ENCODE data around the gene TMEM41B. TPM values are rescaled to one million over a fixed set of nuclear protein-coding genes. Genes with fewer than 3 reads are reported as not detected.
A peak's percentile ranks its signal among the peaks of the same experiment; 100 is the strongest.

TMEM41B gene
- total and polyA plus RNA-seq, 11 donors, result 14.8 to 27.8 (median 21.7) TPM

DNA sequence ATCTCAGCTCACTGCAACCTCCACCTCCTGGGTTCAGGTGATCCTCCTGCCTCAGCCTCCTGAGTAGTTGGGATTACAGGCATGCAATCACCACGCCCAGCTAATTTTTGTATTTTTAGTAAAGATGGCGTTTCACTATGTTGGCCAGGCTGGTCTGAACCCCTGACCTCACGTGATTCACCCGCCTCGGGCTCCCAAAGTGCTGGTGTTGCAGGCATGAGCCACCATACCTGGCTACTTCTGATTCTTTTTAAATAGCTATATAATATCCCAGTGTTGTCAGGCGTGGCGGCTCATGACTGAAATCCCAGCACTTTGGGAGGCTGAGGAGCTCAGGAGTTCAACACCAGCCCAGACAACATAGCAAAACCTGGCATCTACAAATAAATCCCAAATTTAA is 20.7 kb downstream of the TMEM41B start:
- Histone ChIP-seq H3K27me3 (no peaks in the 10 kb centered on the region), H3K9me3 (no peaks in the 10 kb centered on the region), H3K4me1 (no peaks in the 10 kb centered on the region), H3K27ac (no peak overlapping the region), H3K4me3 (no peak overlapping the region), H3K36me3 (peaks cover 0 to 78% (median 21%) of the 10 kb centered on the region in 9 donors)
- no peak for DNase-seq
- intact Hi-C loops (cut with DNase I), result no loop called here
- TF ChIP-seq, protein P1, sequence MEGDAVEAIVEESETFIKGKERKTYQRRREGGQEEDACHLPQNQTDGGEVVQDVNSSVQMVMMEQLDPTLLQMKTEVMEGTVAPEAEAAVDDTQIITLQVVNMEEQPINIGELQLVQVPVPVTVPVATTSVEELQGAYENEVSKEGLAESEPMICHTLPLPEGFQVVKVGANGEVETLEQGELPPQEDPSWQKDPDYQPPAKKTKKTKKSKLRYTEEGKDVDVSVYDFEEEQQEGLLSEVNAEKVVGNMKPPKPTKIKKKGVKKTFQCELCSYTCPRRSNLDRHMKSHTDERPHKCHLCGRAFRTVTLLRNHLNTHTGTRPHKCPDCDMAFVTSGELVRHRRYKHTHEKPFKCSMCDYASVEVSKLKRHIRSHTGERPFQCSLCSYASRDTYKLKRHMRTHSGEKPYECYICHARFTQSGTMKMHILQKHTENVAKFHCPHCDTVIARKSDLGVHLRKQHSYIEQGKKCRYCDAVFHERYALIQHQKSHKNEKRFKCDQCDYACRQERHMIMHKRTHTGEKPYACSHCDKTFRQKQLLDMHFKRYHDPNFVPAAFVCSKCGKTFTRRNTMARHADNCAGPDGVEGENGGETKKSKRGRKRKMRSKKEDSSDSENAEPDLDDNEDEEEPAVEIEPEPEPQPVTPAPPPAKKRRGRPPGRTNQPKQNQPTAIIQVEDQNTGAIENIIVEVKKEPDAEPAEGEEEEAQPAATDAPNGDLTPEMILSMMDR (IDR thresholded peaks at IDR 0.05), result no peak
- TF ChIP-seq POLR2A (IDR thresholded peaks at IDR 0.05), result no peak
- WGBS, 4 donors, result 98 to 99% (median 98%) methylated on average over 7 of the region's 7 CpGs
- ATAC-seq, result no peak

DNA sequence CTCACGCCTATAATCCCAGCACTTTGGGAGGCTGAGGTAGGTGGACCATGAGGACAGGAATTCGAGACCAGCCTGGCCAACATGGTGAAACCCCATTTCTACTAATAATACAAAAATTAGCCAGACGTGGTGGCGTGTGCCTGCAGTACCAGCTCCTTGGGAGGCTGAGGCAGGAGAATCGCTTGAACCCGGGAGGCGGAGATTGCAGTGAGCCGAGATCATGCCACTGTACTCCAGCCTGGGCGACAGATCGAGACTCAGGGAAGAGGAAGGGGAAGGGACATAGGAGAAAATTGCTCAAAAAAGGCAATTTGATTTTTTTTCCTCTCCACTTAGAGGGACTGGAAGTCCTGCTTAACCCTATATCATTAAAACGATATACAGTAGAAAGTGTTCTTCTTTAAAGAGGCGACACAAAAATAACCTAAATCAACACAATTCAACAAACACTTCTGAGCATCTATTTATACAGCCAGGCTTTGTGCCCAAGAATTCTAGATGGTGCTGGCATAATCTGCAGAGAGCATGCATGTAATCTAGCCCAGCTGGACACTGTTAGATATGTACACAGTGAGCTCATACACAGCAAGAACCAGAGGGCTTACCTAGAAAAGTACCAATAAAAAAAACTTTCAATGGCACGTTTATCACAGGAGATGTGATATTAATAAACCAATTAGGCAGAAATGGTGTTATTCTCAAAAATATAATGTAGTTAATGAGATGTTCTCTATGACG is 28.4 kb downstream of the TMEM41B start:
- intact Hi-C loops (cut with DNase I), result no loop called here
- no peaks in the 10 kb centered on the region for H3K27me3 ChIP-seq
- WGBS, 4 donors, result 59 to 70% (median 67%) methylated on average over 14 of the region's 14 CpGs
- ATAC-seq (peak; percentile 96 to 97 (median 97)), DNase-seq (peak in 2 of 5 donors; percentile 30 to 42)
- H3K27ac ChIP-seq, result peak overlapping the region in 8 of 12 donors; percentile 10 to 80 (median 67)
- peaks cover 0 to 9% (median 0%) of the 10 kb centered on the region in 12 donors for H3K4me1 ChIP-seq
- no peaks in the 10 kb centered on the region for H3K9me3 ChIP-seq
- TF ChIP-seq, protein P1 (IDR thresholded peaks at IDR 0.05), result no peak
- no peak for TF ChIP-seq POLR2A (IDR thresholded peaks at IDR 0.05)
- peaks cover 0 to 56% (median 18%) of the 10 kb centered on the region in 9 donors for H3K36me3 ChIP-seq
- H3K4me3 ChIP-seq, result no peak overlapping the region

DNA sequence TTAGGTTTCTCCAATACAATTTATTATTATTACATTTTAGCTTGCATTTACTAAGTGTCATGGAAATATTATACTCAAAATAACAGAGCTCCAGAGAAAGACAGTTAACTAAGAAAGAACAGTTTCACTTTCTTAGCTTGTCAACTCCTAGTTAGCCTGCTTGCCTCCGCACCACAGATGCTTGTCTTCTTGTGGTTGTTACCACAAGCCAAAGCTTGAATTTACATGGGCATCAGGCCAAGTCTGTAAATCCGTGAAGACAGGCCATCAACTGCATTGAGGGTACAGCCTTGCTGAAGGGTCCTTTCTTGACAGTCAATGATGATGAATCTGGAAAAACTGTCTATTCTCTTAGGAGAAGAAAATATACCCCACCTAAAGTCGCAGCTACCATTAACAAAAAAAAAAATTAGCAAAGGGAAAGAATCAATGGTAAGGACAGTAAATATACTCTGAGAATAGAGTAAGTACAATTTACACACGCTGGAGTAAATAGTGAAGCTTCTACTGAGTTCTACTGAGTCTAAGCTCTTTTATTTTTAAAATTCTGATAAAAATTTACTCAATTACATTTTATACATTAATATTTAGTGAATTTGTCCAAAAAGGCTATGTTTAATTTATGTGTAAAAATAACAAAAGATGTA is 33.6 kb downstream of the TMEM41B start:
- peaks cover 0 to 20% (median 2%) of the 10 kb centered on the region in 12 donors for H3K4me1 ChIP-seq
- 43 to 53% (median 51%) methylated on average over 4 of the region's 4 CpGs for WGBS, 4 donors
- H3K9me3 ChIP-seq, result no peaks in the 10 kb centered on the region
- TF ChIP-seq, protein P1 (IDR thresholded peaks at IDR 0.05), result no peak
- TF ChIP-seq POLR2A (IDR thresholded peaks at IDR 0.05), result no peak
- intact Hi-C loops (cut with DNase I), result no loop called here
- H3K36me3 ChIP-seq, result peaks cover 0 to 43% (median 20%) of the 10 kb centered on the region in 9 donors
- H3K27me3 ChIP-seq, result no peaks in the 10 kb centered on the region
- peak overlapping the region in 8 of 12 donors; percentile 0 to 46 (median 24) for H3K27ac ChIP-seq
- no peak overlapping the region for H3K4me3 ChIP-seq
- ATAC-seq (no peak), DNase-seq (no peak)

DNA sequence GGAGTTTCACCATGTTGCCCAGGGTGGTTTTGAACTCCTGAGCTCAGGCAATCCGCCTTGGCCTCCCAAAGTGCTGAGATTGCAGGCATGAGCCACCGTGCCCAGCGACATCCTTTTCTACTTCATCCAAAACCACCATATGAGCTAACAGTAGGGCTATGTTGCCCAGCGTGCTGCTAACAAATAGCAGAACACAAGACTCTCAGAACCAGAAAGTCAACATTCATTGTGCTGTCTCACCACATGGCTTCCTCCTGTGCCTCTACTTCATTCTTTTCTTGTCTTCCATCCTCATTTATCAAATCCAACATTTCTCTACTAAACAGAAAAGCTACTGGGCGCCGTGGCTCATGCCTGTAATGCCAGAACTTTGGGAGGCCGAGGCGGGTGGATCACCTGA is 37.2 kb downstream of the TMEM41B start:
- Histone ChIP-seq H3K9me3 (no peaks in the 10 kb centered on the region), H3K36me3 (peaks cover 0 to 24% (median 9%) of the 10 kb centered on the region in 9 donors), H3K4me1 (peaks cover 0 to 44% (median 15%) of the 10 kb centered on the region in 12 donors), H3K27ac (no peak overlapping the region), H3K4me3 (no peak overlapping the region), H3K27me3 (no peaks in the 10 kb centered on the region)
- no peak for TF ChIP-seq POLR2A (IDR thresholded peaks at IDR 0.05)
- TF ChIP-seq, protein P1 (IDR thresholded peaks at IDR 0.05), result no peak
- 91 to 95% (median 94%) methylated on average over 8 of the region's 8 CpGs for WGBS, 4 donors
- no peak for ATAC-seq
- no peak for DNase-seq
- intact Hi-C loops (cut with DNase I), result no loop called here

All from heart left ventricle (tissue), 16 donors.